DOHH2 (cell line): ENCODE data around the gene TPST1.

Experiments
- CTCF ChIP-seq: fragments of 200-600 bp; sonication (generic); IDR thresholded peaks from one replicate; pipeline ENCODE4 v1.5.1; 2014; ENCODE audit warnings: antibody characterized with exemption, mild to moderate bottlenecking, low read depth, low read length; ENCODE audit not compliant: poor library complexity, severe bottlenecking
- EZH2phosphoT487 ChIP-seq: fragments of 200-600 bp; sonication (generic); IDR thresholded peaks from 2 replicates; pipeline ENCODE4 v1.6.1; 2017; ENCODE audit warnings: borderline replicate concordance, mild to moderate bottlenecking, antibody characterized with exemption, low read length, moderate library complexity, mixed read lengths

- no peak for TF ChIP-seq CTCF
- TF ChIP-seq EZH2phosphoT487 = no peak
These were observed 77.4 kb downstream of the TPST1 start for GRCh38 chr7:66282591-66282935.
